HAP-1 (cell line): ENCODE measurements around the gene RFX6.

Experiments used
- DNase-seq, 2 experiments: peaks; one replicate each; pipeline ENCODE4 v3.0.0-alpha.2; 2016 to 2020; ENCODE audit warnings: low spot score in 2 of 2
- H3K27me3 ChIP-seq: fragments of 250-450 bp; sonication (Bioruptor Pico); 2 replicates; pipeline ENCODE4 v1.5.1; 2020; ENCODE audit warnings: low read depth, mild to moderate bottlenecking, moderate library complexity
- H3K36me3 ChIP-seq: fragments of 250-450 bp; sonication (Bioruptor Pico); replicated peaks from 2 replicates; pipeline ENCODE4 v1.5.1; 2020; ENCODE audit warnings: mild to moderate bottlenecking
- H3K4me1 ChIP-seq: fragments of 250-450 bp; sonication (Bioruptor Pico); 2 replicates; pipeline ENCODE4 v1.5.1; 2020; ENCODE audit warnings: mild to moderate bottlenecking
- H3K4me3 ChIP-seq: fragments of 250-450 bp; sonication (Bioruptor Pico); 2 replicates; pipeline ENCODE4 v1.5.1; 2020; ENCODE audit warnings: mild to moderate bottlenecking, moderate library complexity
- H3K9me3 ChIP-seq: fragments of 250-450 bp; sonication (Bioruptor Pico); 2 replicates; pipeline ENCODE4 v1.5.1; 2020; ENCODE audit warnings: mild to moderate bottlenecking, moderate library complexity
- in situ Hi-C: fragments of 300-500 bp; cut with MboI; formaldehyde crosslinking; loops from 3 replicates; pipeline ENCODE4 v1.14.3; 2020; ENCODE audit warnings: low sequenced_read_pairs, inconsistent platforms, mixed read lengths

Gene RFX6

DNA sequence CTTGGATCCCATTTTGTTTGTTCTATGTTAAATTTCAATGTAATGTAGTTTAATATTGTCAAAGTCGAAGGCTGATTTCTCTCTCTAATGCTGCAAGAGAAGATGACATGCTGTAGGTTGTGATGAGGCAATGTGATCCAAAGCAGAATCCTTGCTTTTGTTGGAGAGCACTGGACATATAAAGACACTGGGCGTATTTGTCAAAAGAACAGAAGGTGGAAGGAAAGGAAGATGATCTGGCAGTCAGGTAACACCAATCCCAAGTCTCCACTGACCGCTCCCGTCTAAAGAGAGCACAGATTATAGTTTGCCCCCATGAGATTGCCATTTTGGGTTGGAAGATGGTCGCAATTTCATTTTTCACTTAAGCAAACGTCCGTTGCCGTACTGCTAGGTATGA lies 935 bp upstream of the RFX6 start:
- H3K4me3 ChIP-seq, result no peak overlapping the region
- DNase-seq, result no peak
- H3K4me1 ChIP-seq, result no peaks in the 10 kb centered on the region
- H3K9me3 ChIP-seq, result no peaks in the 10 kb centered on the region
- no peaks in the 10 kb centered on the region for H3K36me3 ChIP-seq
- in situ Hi-C loops, result no loop called here
- peaks cover 50% of the 10 kb centered on the region for H3K27me3 ChIP-seq

DNA sequence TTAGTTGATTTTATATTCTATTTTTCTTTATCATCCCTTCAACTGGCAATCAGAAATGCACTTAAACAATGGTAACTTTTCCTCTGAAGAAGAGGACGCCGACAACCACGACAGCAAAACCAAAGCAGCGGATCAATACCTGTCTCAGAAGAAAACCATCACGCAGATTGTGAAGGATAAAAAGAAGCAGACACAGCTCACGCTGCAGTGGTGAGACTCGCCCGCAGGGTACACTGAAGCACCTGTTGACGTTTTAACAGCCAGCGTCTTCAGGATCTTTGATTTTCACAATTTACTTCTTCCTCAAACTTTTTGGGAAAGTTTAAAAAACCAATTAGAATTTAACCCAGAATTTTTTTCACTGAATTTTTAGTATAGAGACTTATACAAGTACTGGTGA lies 701 bp downstream of the RFX6 start:
- no peak overlapping the region for H3K4me3 ChIP-seq
- H3K9me3 ChIP-seq, result no peaks in the 10 kb centered on the region
- in situ Hi-C loops, result no loop called here
- H3K36me3 ChIP-seq, result no peaks in the 10 kb centered on the region
- no peaks in the 10 kb centered on the region for H3K4me1 ChIP-seq
- DNase-seq, result no peak
- peaks cover 50% of the 10 kb centered on the region for H3K27me3 ChIP-seq

DNA sequence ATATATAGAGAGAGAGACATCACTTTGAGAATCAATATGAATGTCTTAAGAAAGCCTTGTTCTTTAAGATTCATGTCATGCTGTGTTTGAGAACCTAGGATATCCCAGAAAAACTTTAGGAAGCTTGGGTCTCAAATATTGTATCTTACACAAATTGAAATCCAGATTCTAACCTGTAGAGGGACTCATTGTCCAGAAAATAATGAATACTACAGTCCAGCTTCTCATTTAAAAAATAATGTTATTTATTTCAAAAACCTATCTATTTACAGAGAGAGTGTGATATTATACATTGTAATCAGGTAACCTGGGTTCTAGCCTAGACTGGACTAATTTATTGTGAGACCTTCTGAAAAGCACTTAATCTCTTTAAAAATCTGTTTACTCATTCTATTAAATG lies 4.2 kb downstream of the RFX6 start:
- in situ Hi-C loops, result no loop called here
- DNase-seq, result no peak
- Histone ChIP-seq H3K4me1 (no peaks in the 10 kb centered on the region), H3K4me3 (no peak overlapping the region), H3K27me3 (peaks cover 33% of the 10 kb centered on the region), H3K36me3 (no peaks in the 10 kb centered on the region), H3K9me3 (no peaks in the 10 kb centered on the region)

DNA sequence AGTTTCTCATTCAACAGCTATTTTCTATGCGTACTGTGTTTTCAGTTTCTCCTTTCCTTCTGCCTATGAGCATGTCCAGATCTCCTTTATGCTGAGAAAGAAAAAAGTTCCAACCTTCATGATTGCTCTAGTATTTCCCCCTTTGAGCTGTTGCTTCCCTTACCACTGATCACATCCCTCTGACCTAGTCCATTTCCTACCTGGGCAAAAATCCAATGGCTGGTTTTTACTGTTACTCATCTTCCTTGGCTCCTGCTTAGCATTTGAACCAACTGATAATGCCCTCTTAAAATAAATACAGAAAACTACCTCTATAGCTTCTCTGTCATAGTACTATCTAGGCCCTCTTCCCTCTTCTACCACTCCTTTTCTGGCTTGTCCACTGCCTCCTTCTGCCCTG lies 6.0 kb downstream of the RFX6 start:
- no peaks in the 10 kb centered on the region for H3K36me3 ChIP-seq
- peaks cover 16% of the 10 kb centered on the region for H3K27me3 ChIP-seq
- no peaks in the 10 kb centered on the region for H3K4me1 ChIP-seq
- H3K9me3 ChIP-seq, result no peaks in the 10 kb centered on the region
- in situ Hi-C loops, result no loop called here
- DNase-seq, result no peak
- H3K4me3 ChIP-seq, result no peak overlapping the region

DNA sequence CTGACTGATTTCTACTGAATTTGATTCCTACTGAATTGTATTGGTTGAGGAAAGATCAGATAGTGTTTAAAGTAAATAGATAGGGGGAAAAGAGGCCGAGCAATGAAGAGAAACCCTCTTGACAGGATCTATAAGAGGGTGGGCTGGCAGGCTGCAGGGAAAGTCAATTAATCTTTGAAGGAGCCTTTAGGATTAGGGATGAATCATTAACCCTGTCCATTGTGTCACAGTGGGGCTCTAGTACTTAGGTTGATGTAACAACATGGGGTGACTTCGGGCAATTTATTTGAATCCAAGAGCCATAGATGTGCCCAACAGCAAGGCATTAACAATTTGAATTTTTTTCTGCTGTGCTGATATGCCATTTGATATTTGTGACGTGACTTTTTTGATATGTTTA lies 7.5 kb downstream of the RFX6 start:
- no peaks in the 10 kb centered on the region for H3K36me3 ChIP-seq
- H3K4me1 ChIP-seq, result no peaks in the 10 kb centered on the region
- H3K27me3 ChIP-seq, result peaks cover 8% of the 10 kb centered on the region
- H3K4me3 ChIP-seq, result no peak overlapping the region
- no peaks in the 10 kb centered on the region for H3K9me3 ChIP-seq
- in situ Hi-C loops, result no loop called here
- DNase-seq, result no peak

DNA sequence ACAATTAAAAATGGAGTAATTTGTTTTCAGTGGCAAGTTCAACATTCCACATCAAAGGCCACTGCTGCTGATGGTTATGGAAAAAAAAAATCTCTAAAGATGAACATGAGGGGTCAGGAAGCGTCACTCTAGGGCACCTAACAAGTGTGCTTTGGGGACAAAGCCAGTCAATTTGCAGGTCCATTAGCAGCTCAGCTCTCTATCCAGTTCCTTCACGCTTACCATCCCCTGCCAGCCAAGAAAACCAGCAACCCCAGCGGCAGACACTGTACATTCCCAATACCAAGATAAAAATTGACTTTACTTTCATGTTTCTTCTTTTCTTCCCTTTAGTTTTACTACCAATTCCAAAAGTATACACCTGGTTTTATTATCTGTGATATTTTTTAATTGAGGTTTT lies 10.1 kb downstream of the RFX6 start:
- Histone ChIP-seq H3K36me3 (no peaks in the 10 kb centered on the region), H3K9me3 (no peaks in the 10 kb centered on the region), H3K4me3 (no peak overlapping the region), H3K4me1 (no peaks in the 10 kb centered on the region), H3K27me3 (peaks cover 6% of the 10 kb centered on the region; the same call in 1 of the 2 replicates)
- DNase-seq, result no peak
- in situ Hi-C loops, result no loop called here

DNA sequence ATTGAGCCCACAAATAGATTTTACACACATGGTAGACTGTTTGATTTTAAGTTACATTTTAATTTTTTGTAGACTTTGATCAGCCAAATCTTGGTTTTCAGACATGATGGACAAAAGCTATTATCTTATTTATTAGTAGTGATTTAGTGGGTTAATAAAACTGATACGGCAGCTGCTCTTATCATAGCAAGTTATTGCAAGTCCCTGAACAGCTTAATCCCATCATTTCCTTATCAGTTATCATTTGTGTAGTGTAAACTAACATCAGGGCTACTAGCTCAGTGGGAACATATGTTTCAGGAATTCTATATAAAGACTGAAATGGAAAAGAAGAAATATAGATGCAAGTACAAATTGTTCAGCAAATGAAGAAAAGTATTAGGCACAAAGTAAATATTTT lies 10.9 kb downstream of the RFX6 start:
- Histone ChIP-seq H3K27me3 (peaks cover 6% of the 10 kb centered on the region; the same call in 1 of the 2 replicates), H3K4me3 (no peak overlapping the region), H3K9me3 (no peaks in the 10 kb centered on the region), H3K4me1 (no peaks in the 10 kb centered on the region), H3K36me3 (no peaks in the 10 kb centered on the region)
- no peak for DNase-seq
- in situ Hi-C loops, result no loop called here

DNA sequence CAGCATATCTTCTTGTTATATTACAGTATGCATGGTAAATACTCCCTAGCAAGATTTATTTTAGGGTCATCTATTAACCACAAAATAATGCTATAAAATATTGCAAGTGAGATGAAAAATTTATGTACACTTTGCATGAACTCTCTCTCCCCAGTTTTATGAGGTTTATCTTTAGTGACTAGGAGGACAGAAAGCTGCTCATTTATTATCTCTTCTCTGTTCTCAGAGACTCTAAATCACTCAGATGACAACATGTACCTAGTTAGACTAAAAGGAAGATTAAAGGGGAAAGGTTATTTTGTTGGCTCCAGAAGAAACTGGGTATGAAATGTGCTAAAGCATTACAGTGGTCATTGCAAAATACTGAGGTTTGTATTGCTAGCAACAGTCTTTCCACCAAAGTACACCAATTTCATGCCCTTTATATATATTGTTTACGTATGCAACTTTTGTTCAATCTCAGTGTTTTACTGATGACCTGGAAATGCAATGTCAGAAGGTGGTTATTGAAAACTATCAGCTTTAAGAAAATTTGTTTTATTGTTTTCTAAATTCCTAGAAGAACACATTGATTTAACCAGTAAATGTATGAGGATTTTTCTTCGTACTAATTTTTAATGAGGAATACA lies 11.8 kb downstream of the RFX6 start:
- H3K4me1 ChIP-seq, result no peaks in the 10 kb centered on the region
- H3K4me3 ChIP-seq, result no peak overlapping the region
- H3K27me3 ChIP-seq, result peaks cover 6% of the 10 kb centered on the region; the same call in 1 of the 2 replicates
- in situ Hi-C loops, result no loop called here
- H3K36me3 ChIP-seq, result no peaks in the 10 kb centered on the region
- DNase-seq, result no peak
- H3K9me3 ChIP-seq, result no peaks in the 10 kb centered on the region

DNA sequence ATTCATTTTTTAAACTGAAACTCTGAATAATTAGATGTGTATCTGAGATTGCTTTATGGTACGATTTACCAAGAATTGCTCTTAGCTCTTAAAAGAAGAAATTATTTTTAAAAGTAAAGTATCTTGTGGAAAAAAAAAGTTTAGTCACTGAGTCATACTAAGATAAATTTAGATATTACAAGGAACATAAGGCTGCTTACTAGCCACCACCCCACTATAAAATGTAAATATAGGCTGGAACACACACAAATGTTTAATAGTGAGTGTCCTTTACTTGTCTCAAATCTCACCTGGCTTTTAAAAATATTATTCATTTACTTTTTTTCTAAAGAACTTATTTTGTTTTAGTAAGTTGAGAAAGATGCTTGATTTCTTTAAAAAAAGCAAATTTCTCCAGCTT lies 17.6 kb downstream of the RFX6 start:
- no peak for DNase-seq
- H3K36me3 ChIP-seq, result no peaks in the 10 kb centered on the region
- H3K4me1 ChIP-seq, result no peaks in the 10 kb centered on the region
- in situ Hi-C loops, result no loop called here
- no peaks in the 10 kb centered on the region for H3K9me3 ChIP-seq
- no peaks in the 10 kb centered on the region for H3K27me3 ChIP-seq
- no peak overlapping the region for H3K4me3 ChIP-seq

DNA sequence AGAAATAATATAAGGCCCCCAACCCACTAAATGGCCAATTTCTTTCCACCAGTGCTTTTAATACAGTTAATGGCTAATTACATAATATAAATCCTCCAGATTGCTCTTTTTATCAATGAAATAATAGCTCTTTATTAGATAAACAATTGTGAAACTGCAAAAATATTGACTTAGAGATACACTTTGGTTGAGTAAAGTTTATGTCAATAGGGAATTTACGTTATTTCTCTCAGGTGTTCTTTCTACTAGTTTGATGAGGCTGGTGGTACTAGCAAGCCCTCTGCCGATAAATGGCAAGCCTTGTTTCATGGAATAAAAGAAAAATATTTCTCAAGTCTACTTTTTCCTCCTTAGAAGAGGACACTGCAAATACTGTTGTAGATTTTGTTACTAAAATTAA lies 18.9 kb downstream of the RFX6 start:
- in situ Hi-C loops, result no loop called here
- H3K36me3 ChIP-seq, result no peaks in the 10 kb centered on the region
- H3K4me3 ChIP-seq, result no peak overlapping the region
- no peaks in the 10 kb centered on the region for H3K4me1 ChIP-seq
- DNase-seq, result no peak
- H3K9me3 ChIP-seq, result no peaks in the 10 kb centered on the region
- no peaks in the 10 kb centered on the region for H3K27me3 ChIP-seq

DNA sequence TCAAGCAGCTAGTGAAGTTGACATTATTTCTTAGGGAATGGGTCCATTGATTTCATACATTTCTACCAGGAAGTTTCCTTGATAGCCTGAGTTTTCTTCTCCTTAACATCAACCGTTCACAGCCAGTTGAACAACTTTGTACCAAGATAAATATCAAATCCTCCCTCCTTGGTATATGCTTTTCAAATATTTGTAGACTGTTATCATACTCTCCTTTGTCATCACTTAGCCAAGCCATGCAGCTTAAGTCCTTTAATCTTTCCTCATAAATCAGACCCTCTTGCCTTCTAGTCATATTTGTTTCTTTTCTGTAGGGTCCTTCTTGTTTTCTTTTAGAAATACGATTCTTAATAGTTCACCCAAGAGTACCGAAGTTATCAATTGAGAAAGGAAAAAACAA lies 25.6 kb downstream of the RFX6 start:
- no peaks in the 10 kb centered on the region for H3K9me3 ChIP-seq
- in situ Hi-C loops, result no loop called here
- no peaks in the 10 kb centered on the region for H3K36me3 ChIP-seq
- no peaks in the 10 kb centered on the region for H3K4me1 ChIP-seq
- no peak for DNase-seq
- H3K27me3 ChIP-seq, result no peaks in the 10 kb centered on the region
- no peak overlapping the region for H3K4me3 ChIP-seq

DNA sequence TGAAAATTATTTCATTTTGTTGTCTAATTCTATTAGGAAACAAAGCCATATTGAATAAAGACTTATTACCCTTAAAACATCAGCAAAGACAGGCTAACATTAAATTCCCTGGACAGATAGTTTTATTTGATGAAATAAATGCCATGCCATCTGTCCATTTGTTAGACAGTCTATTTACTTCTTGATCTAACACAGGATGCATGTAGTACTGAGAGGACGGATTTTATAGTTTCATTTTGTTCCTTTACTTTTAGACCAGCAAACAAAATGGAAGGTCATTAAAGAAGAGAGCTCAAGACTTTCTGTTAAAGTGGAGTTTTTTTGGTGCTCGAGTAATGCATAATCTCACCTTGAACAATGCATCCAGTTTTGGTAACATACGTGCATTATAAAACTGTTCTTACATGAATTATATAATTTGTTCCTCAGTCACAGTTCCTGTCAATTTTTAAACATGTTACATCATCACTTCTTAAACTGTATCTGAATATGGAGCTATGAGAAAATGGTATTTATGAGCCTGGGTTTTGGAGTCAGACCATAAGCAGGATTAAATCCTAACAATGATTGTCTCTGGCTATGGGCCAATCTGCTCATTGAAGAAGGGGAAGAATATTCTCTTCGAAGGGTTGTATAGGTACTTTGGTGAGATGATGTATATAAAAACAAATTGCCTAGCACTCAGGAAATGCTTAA lies 46.0 kb downstream of the RFX6 start:
- in situ Hi-C loops, result no loop called here
- no peaks in the 10 kb centered on the region for H3K4me1 ChIP-seq
- no peak overlapping the region for H3K4me3 ChIP-seq
- H3K27me3 ChIP-seq, result peaks cover 40% of the 10 kb centered on the region
- H3K36me3 ChIP-seq, result no peaks in the 10 kb centered on the region
- H3K9me3 ChIP-seq, result no peaks in the 10 kb centered on the region
- peak in 1 of 2 experiments; percentile 28 for DNase-seq

DNA sequence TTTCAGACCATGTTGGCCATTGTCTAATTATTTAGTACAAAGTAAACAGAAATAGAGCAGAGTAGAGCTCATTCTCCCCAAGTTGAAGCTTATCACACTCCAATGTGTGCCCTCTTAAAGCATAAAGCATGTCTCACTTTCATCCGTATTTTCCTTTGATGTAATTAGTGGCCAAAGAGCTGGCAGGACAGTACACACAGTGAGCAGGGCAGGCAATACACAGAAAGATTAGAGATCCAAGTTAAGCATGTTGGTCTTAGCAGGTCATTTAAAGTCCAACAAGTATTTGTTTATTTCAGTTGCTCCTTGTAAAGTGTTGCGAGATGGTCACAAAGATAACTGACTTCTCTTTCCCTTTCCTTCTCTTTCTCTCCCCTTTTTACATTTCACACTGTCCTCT lies 47.2 kb downstream of the RFX6 start:
- H3K27me3 ChIP-seq, result peaks cover 38% of the 10 kb centered on the region
- in situ Hi-C loops, result no loop called here
- no peaks in the 10 kb centered on the region for H3K9me3 ChIP-seq
- no peaks in the 10 kb centered on the region for H3K36me3 ChIP-seq
- no peak for DNase-seq
- no peaks in the 10 kb centered on the region for H3K4me1 ChIP-seq
- no peak overlapping the region for H3K4me3 ChIP-seq

DNA sequence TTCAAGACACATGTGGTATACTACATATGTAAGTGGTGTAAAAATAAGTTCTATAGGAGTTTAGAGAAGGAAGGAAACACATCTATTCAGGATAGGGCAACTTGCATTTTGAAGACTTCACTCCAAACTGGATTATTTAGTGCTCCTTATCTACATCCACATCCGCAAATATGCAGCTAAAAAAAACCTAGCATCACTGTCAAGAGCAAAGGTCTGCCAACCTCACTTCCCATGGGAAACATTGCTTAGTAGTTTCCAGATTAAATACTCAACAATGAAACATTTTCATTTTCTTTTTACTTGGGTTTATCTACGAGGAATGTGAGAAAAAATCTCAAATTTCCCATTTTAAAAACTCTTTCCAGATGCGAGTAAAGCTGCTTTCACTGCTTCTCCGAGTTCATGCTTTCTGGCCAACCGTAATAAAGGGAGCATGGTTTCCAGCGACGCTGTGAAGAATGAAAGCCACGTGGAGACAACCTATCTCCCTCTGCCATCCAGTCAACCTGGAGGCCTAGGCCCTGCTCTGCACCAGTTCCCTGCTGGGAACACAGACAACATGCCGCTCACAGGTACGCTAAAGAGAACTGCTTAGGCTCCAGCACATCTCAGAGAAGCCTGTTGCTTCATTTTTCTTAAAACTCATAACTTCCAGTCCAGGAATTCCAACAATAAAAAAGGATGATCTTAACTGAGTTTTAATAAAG lies 48.2 kb downstream of the RFX6 start:
- Histone ChIP-seq H3K27me3 (peaks cover 40% of the 10 kb centered on the region), H3K9me3 (no peaks in the 10 kb centered on the region), H3K4me1 (no peaks in the 10 kb centered on the region), H3K36me3 (no peaks in the 10 kb centered on the region), H3K4me3 (no peak overlapping the region)
- in situ Hi-C loops, result no loop called here
- DNase-seq, result no peak
